Suprapubic skin (tissue), 3 donors: ENCODE data around the gene CRK.

ENCODE experiments used
- POLR2A ChIP-seq, 2 donors: fragments of 450-650 bp; IDR thresholded peaks; one replicate each; pipeline ENCODE4 v1.6.1; 2017; ENCODE audit warnings: antibody characterized with exemption in 2 of 2, mild to moderate bottlenecking in 2 of 2, moderate library complexity in 2 of 2
- TF ChIP-seq, protein P1 (sequence below), 2 donors: fragments of 200-600 bp in 1 of 2; fragments of 450-650 bp in 1 of 2; sonication (generic) in 1 of 2; IDR thresholded peaks; one replicate each; pipeline ENCODE4 v1.5.1; 2016 to 2019; ENCODE audit warnings: antibody characterized with exemption in 2 of 2, mild to moderate bottlenecking in 1 of 2, moderate library complexity in 1 of 2

DNA sequence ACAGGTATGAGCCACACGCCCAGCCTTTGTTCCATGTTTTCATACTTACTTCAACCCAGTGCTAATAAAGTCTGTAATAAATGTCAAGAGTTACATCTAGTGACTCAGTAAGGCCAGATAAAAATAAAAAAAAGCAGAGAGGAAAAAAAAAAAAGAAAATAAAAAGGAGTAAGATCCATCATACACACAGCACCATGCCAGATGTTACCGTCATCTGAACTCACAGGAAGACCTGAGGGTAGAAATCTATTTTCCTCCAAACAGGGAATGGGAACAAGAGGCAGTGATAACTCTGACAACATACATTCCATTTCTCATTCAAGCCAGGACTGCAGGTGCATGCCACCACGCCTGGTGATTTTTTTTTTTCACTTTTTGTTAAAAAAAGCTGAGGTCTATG is 20.7 kb downstream of the CRK start:
- no peak for TF ChIP-seq POLR2A (IDR thresholded peaks at IDR 0.05)
- TF ChIP-seq, protein P1, sequence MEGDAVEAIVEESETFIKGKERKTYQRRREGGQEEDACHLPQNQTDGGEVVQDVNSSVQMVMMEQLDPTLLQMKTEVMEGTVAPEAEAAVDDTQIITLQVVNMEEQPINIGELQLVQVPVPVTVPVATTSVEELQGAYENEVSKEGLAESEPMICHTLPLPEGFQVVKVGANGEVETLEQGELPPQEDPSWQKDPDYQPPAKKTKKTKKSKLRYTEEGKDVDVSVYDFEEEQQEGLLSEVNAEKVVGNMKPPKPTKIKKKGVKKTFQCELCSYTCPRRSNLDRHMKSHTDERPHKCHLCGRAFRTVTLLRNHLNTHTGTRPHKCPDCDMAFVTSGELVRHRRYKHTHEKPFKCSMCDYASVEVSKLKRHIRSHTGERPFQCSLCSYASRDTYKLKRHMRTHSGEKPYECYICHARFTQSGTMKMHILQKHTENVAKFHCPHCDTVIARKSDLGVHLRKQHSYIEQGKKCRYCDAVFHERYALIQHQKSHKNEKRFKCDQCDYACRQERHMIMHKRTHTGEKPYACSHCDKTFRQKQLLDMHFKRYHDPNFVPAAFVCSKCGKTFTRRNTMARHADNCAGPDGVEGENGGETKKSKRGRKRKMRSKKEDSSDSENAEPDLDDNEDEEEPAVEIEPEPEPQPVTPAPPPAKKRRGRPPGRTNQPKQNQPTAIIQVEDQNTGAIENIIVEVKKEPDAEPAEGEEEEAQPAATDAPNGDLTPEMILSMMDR (IDR thresholded peaks at IDR 0.05) = no peak
